Mesenteric fat pad (tissue), 1 donor: ENCODE results near the gene SPATS2. TPM values are rescaled to one million over a fixed set of nuclear protein-coding genes. Genes with fewer than 3 reads are reported as not detected.

Experiments used
- DNase-seq: peaks from one replicate; pipeline ENCODE4 v3.0.0-alpha.2; 2020; ENCODE audit warnings: low spot score
- total RNA-seq: library from RNA; stranded (reverse); fragmentation: NEBNext Ultra II Directional; extraction: Animal tissue kit (Norgen Biotek cat#: 25700); gene quantifications from one replicate; pipeline ENCODE4 v1.2.1, GENCODE V29; 2021
- donor health status: DM: yes; HTN: yes; CAD: no.

Gene SPATS2
- total RNA-seq, 1 donor from 2014 or later, result 9.9 TPM

- DNase-seq, result peak; percentile 94
These were observed 200.6 kb downstream of the SPATS2 start, which contains the start of gene MCRS1 for GRCh38 chr12:49567611-49568441. Gene MCRS1, minus strand, starts transcription at chr12:49568142. Its CDS starts 1,411 bp downstream, at chr12:49566731.

GRCh38 chr12:49568442-49569162 lies 201.3 kb downstream of the SPATS2 start:
- DNase-seq, result peak; percentile 37

Other genes starting within 250 kb of the SPATS2 start
- 737 TPM for gene TUBA1B, start 236.1 kb upstream of the SPATS2 start, total RNA-seq
- 121 TPM for gene TUBA1A, start 178.4 kb upstream of the SPATS2 start, total RNA-seq
- gene TUBA1C, start 102.4 kb upstream of the SPATS2 start, total RNA-seq, result 173 TPM
- gene PRPH, start 72.3 kb upstream of the SPATS2 start, total RNA-seq, result 0.55 TPM
- gene TROAP, start 44.2 kb upstream of the SPATS2 start, total RNA-seq, result not detected
- not detected for gene C1QL4, start 30.3 kb upstream of the SPATS2 start, total RNA-seq
- not detected for gene DNAJC22, start 20.6 kb upstream of the SPATS2 start, total RNA-seq
- gene KCNH3, start 171.6 kb downstream of the SPATS2 start, total RNA-seq, result 0.19 TPM
- gene MCRS1, start 200.7 kb downstream of the SPATS2 start, total RNA-seq, result 35.1 TPM
- gene FAM186B, start 238.2 kb downstream of the SPATS2 start, total RNA-seq, result 0.55 TPM